H1 (cell line): ENCODE results near the gene DYNLRB1. TPM values are rescaled to one million over a fixed set of nuclear protein-coding genes. Genes with fewer than 3 reads are reported as not detected.

ENCODE experiments used
- CTCF ChIA-PET: fragments of 300-600 bp; sonication (Branson Sonifier 250); formaldehyde crosslinking; loops from one replicate; lab custom pipeline; 2021; ENCODE audit not compliant: partially characterized antibody; lab: Charles Lee
- POLR2A ChIA-PET: fragments of 300-600 bp; sonication (Branson Sonifier 250); formaldehyde crosslinking; loops from one replicate; lab custom pipeline; 2021; ENCODE audit warnings: inconsistent platforms; ENCODE audit not compliant: partially characterized antibody; lab: Charles Lee
- DNase-seq, 2 experiments: peaks; one replicate each; pipeline versions ENCODE4 v3.0.0 to v3.0.0-alpha.2; 2010 to 2022; ENCODE audit warnings: low spot score in 2 of 2, low read depth in 1 of 2, mixed read lengths in 1 of 2
- FAIRE-seq: peaks from 2 replicates; lab custom pipeline; 2011; peaks lifted over from hg19 to GRCh38; lab: Jason Lieb, UNC
- H2AFZ ChIP-seq: 2 replicates; pipeline ENCODE4 v1.8.1; 2012; ENCODE audit warnings: low read length, inconsistent platforms
- H2AK5ac ChIP-seq: 2 replicates; pipeline ENCODE4 v1.6.1; 2013; ENCODE audit warnings: low read depth, low read length
- H2BK120ac ChIP-seq: replicated peaks from 2 replicates; pipeline ENCODE3; 2013; ENCODE audit warnings: low read depth, low read length, inconsistent platforms
- H2BK12ac ChIP-seq: 2 replicates; pipeline ENCODE4 v1.6.1; 2013; ENCODE audit warnings: low read depth, low read length
- H2BK15ac ChIP-seq: 2 replicates; pipeline ENCODE4 v1.6.1; 2013; ENCODE audit warnings: low read length
- H2BK20ac ChIP-seq: 2 replicates; pipeline ENCODE4 v1.6.1; 2013; ENCODE audit warnings: low read length
- H2BK5ac ChIP-seq: 2 replicates; pipeline ENCODE4 v1.6.1; 2013; ENCODE audit warnings: low read depth, low read length
- H3K14ac ChIP-seq: 2 replicates; pipeline ENCODE4 v1.6.1; 2013; ENCODE audit warnings: inconsistent platforms; ENCODE audit not compliant: insufficient read length
- H3K18ac ChIP-seq: 2 replicates; pipeline ENCODE4 v1.6.1; 2013; ENCODE audit warnings: low read length; ENCODE audit errors: extremely low read depth
- H3K23ac ChIP-seq: 2 replicates; pipeline ENCODE4 v1.6.1; 2013; ENCODE audit warnings: inconsistent platforms; ENCODE audit not compliant: insufficient read length
- H3K23me2 ChIP-seq: 2 replicates; pipeline ENCODE4 v1.6.1; 2013; ENCODE audit warnings: low read depth, low read length
- H3K27ac ChIP-seq: 2 replicates; pipeline ENCODE4 v1.6.1; 2011; ENCODE audit warnings: low read depth, low read length, inconsistent platforms
- H3K27me3 ChIP-seq, 4 experiments: replicated peaks in 1 of 4; 1 replicate in 1 of 4; 2 replicates in 3 of 4; pipeline versions ENCODE4 v1.6.1 to v1.8.1; 2011 to 2013; ENCODE audit warnings: low read length in 3 of 4, mild to moderate bottlenecking in 3 of 4, inconsistent platforms in 2 of 4, mixed read lengths in 2 of 4, moderate library complexity in 1 of 4; ENCODE audit not compliant: control insufficient read depth in 3 of 4, insufficient read depth in 3 of 4; ENCODE audit errors: extremely low read depth in 1 of 4
- H3K36me3 ChIP-seq, 4 experiments: 2 replicates each; pipeline versions ENCODE4 v1.6.1 to v1.8.1; 2011 to 2013; ENCODE audit warnings: mild to moderate bottlenecking in 4 of 4, low read length in 3 of 4, moderate library complexity in 2 of 4, control low read depth in 1 of 4, inconsistent platforms in 1 of 4; ENCODE audit not compliant: insufficient read depth in 4 of 4, control insufficient read depth in 2 of 4
- H3K4ac ChIP-seq: replicated peaks from 2 replicates; pipeline ENCODE3; 2013; ENCODE audit warnings: low read length, low read depth, mixed read lengths, inconsistent platforms; ENCODE audit not compliant: insufficient read length
- H3K4me1 ChIP-seq, 4 experiments: replicated peaks in 1 of 4; 1 replicate in 1 of 4; 2 replicates in 3 of 4; pipeline versions ENCODE4 v1.6.1 to v1.8.1; 2011 to 2013; ENCODE audit warnings: low read length in 3 of 4, inconsistent platforms in 2 of 4, mixed read lengths in 1 of 4; ENCODE audit not compliant: insufficient read depth in 4 of 4, control insufficient read depth in 3 of 4
- H3K4me2 ChIP-seq, 2 experiments: 2 replicates each; pipeline versions ENCODE4 v1.6.1 to v1.8.1; 2011 to 2013; ENCODE audit warnings: low read depth in 2 of 2, low read length in 2 of 2, control low read depth in 1 of 2, inconsistent platforms in 1 of 2, mild to moderate bottlenecking in 1 of 2; ENCODE audit not compliant: insufficient read depth in 1 of 2
- H3K4me3 ChIP-seq, 4 experiments: fragments of 200-600, 300-600 bp in 1 of 4; sonication (generic), shearing (Covaris generic), sonication (Bioruptor Twin) in 1 of 4; 2 replicates each; pipeline versions ENCODE4 v1.5.1 to v1.8.1; 2011 to 2016; ENCODE audit warnings: low read length in 4 of 4, low read depth in 3 of 4, control low read depth in 2 of 4, inconsistent platforms in 2 of 4, mild to moderate bottlenecking in 2 of 4, mixed read lengths in 1 of 4, moderate library complexity in 1 of 4; ENCODE audit not compliant: insufficient read depth in 2 of 4; ENCODE audit errors: extremely low read depth in 1 of 4
- H3K56ac ChIP-seq: replicated peaks from 2 replicates; pipeline ENCODE3; 2013; ENCODE audit warnings: low read depth, mild to moderate bottlenecking, mixed read lengths, low read length, inconsistent platforms; ENCODE audit not compliant: insufficient read length
- H3K79me1 ChIP-seq: 2 replicates; pipeline ENCODE4 v1.6.1; 2013; ENCODE audit warnings: low read depth, low read length, control low read depth
- H3K79me2 ChIP-seq, 2 experiments: 2 replicates each; pipeline versions ENCODE4 v1.6.1 to v1.8.1; 2012 to 2013; ENCODE audit warnings: low read length in 2 of 2, mild to moderate bottlenecking in 2 of 2, inconsistent platforms in 1 of 2; ENCODE audit not compliant: insufficient read depth in 2 of 2, control insufficient read depth in 1 of 2
- H3K9ac ChIP-seq, 4 experiments: replicated peaks in 1 of 4; 1 replicate in 1 of 4; 2 replicates in 3 of 4; pipeline versions ENCODE4 v1.6.1 to v1.8.1; 2011 to 2013; ENCODE audit warnings: low read depth in 3 of 4, low read length in 3 of 4, control low read depth in 2 of 4, mild to moderate bottlenecking in 2 of 4, moderate library complexity in 2 of 4, inconsistent platforms in 1 of 4; ENCODE audit errors: extremely low read depth in 1 of 4
- H3K9me3 ChIP-seq, 2 experiments: 2 replicates each; pipeline versions ENCODE4 v1.6.1 to v1.8.1; 2012 to 2013; ENCODE audit warnings: mild to moderate bottlenecking in 2 of 2, moderate library complexity in 2 of 2, control low read depth in 1 of 2, inconsistent platforms in 1 of 2, low read depth in 1 of 2, low read length in 1 of 2, mixed read lengths in 1 of 2; ENCODE audit not compliant: insufficient read depth in 2 of 2
- H4K20me1 ChIP-seq, 2 experiments: replicated peaks in 1 of 2; 2 replicates each; pipeline versions ENCODE3 to v1.8.1; 2011 to 2013; ENCODE audit warnings: inconsistent platforms in 2 of 2, low read length in 2 of 2, mild to moderate bottlenecking in 1 of 2; ENCODE audit not compliant: insufficient read depth in 2 of 2, control insufficient read depth in 1 of 2
- H4K5ac ChIP-seq: 2 replicates; pipeline ENCODE4 v1.6.1; 2013; ENCODE audit warnings: low read length, low read depth, mixed read lengths, inconsistent platforms; ENCODE audit not compliant: insufficient read length
- H4K8ac ChIP-seq: 2 replicates; pipeline ENCODE4 v1.8.0; 2013; ENCODE audit warnings: mild to moderate bottlenecking, moderate library complexity, low read length, inconsistent platforms; ENCODE audit not compliant: insufficient read depth; ENCODE audit errors: extremely low read depth
- H4K91ac ChIP-seq: replicated peaks from 2 replicates; pipeline ENCODE3; 2013; ENCODE audit warnings: low read length, mixed read lengths, inconsistent platforms; ENCODE audit not compliant: insufficient read length
- ASH2L ChIP-seq: fragments of 200-600, 300-600 bp; sonication (generic); IDR thresholded peaks from one replicate; pipeline ENCODE4 v1.7.1; 2017; ENCODE audit warnings: low read length
- E2F6 ChIP-seq: IDR thresholded peaks from 2 replicates; pipeline ENCODE4 v1.6.1; 2012; ENCODE audit warnings: inconsistent platforms
- EP300 ChIP-seq, 2 experiments: IDR thresholded peaks; 1 replicate in 1 of 2; 2 replicates in 1 of 2; pipeline ENCODE4 v1.6.1; 2011 to 2012; ENCODE audit warnings: low read depth in 2 of 2, low read length in 2 of 2, mild to moderate bottlenecking in 2 of 2, borderline replicate concordance in 1 of 2, inconsistent platforms in 1 of 2, moderate library complexity in 1 of 2
- JUND ChIP-seq: IDR thresholded peaks from 2 replicates; pipeline ENCODE4 v1.6.1; 2011; ENCODE audit warnings: mild to moderate bottlenecking, improper control_type of control experiment, low read length
- MAX ChIP-seq: IDR thresholded peaks from 2 replicates; pipeline ENCODE4 v1.6.1; 2012; ENCODE audit warnings: inconsistent platforms
- RAD21 ChIP-seq, 2 experiments: IDR thresholded peaks in 1 of 2; conservative IDR thresholded peaks in 1 of 2; 2 replicates each; pipeline ENCODE4 v1.6.1; 2011; ENCODE audit warnings: low read depth in 2 of 2, low read length in 2 of 2, improper control_type of control experiment in 1 of 2, inconsistent platforms in 1 of 2, mild to moderate bottlenecking in 1 of 2, moderate library complexity in 1 of 2
- RXRA ChIP-seq: IDR thresholded peaks from 2 replicates; pipeline ENCODE4 v1.6.1; 2011; ENCODE audit warnings: low read depth, mild to moderate bottlenecking, low read length, moderate library complexity; ENCODE audit not compliant: insufficient read depth
- SP2 ChIP-seq: IDR thresholded peaks from 2 replicates; pipeline ENCODE4 v1.6.1; 2012; ENCODE audit warnings: mild to moderate bottlenecking, low read length, inconsistent platforms
- TCF12 ChIP-seq: IDR thresholded peaks from 2 replicates; pipeline ENCODE4 v1.6.1; 2011; ENCODE audit warnings: low read depth, mild to moderate bottlenecking, low read length
- ZNF274 ChIP-seq: IDR thresholded peaks from 2 replicates; pipeline ENCODE4 v1.7.0; 2012; ENCODE audit warnings: low read length, borderline replicate concordance; ENCODE audit errors: extremely low read depth
- WGBS, 2 experiments: shearing (Covaris generic) in 1 of 2; methylation state at CpG; one replicate each; pipeline versions ENCODE4 v1.1.6 to v1.1.7; 2013 to 2015; ENCODE audit warnings: low lambda C conversion rate in 2 of 2, mixed read lengths in 2 of 2, inconsistent platforms in 1 of 2, low coverage in 1 of 2, missing lambda C conversion rate in 1 of 2; ENCODE audit not compliant: insufficient replicate concordance in 2 of 2, insufficient coverage in 1 of 2, insufficient read length in 1 of 2; ENCODE audit errors: extremely low coverage in 1 of 2, missing lambda C conversion rate in 1 of 2; 5-methylcytosine and 5-hydroxymethylcytosine counted together
- polyA plus RNA-seq, 7 experiments: library from polyadenylated mRNA; depleted of rRNA in 3 of 7; stranded (reverse) in 5 of 7; unstranded in 2 of 7; fragments of >200 nt in 5 of 7; fragments of 200-250 nt in 2 of 7; gene quantifications; 1 replicate in 5 of 7; 2 replicates in 1 of 7; 4 replicates in 1 of 7; pipeline versions ENCODE4 v1.2.1 to v1.2.3, GENCODE V29; 2011 to 2013; ENCODE audit warnings: missing spikeins in 2 of 7, mixed read lengths in 2 of 7
- total RNA-seq: library from RNA; stranded (reverse); fragmentation: NEBNext Ultra II Directional; extraction: Animal tissue kit (Norgen Biotek cat#: 25700); gene quantifications from 2 replicates; pipeline ENCODE4 v1.2.1, GENCODE V29; 2021

DYNLRB1 gene
- total and polyA plus RNA-seq, 2 of the 8 experiments (the other 6 are each of a cell fraction or from before 2014, with no cell fraction given), result 109 to 214 TPM

GRCh38 chr20:34544109-34544796, 28.0 kb downstream of the DYNLRB1 start:
- no peak overlapping the region for H4K91ac ChIP-seq
- 28% methylated on average over 19 of the region's 19 CpGs; no CpG with 5 or more reads in 1 of the 2 experiments for WGBS, 2 experiments
- no peak overlapping the region for H4K5ac ChIP-seq
- ChIA-PET CTCF (interaction anchor here (0.8 to 3.8 kb wide), 15 partner anchors 11 to 354 kb away, joined by 3 to 18 read pairs (median 4); no protein-coding TSS in a partner anchor), POLR2A (interaction anchor here (0.6 to 1.5 kb wide), 7 partner anchors 7 to 296 kb away, joined by 3 to 5 read pairs (median 3); partner anchors contain the start of genes AHCY, DYNLRB1 and MAP1LC3A)
- peaks cover 2 to 10% (median 5%) of the 10 kb centered on the region in 4 experiments; a peak in 4 of 8 replicates for H3K36me3 ChIP-seq
- no peak overlapping the region for H2BK20ac ChIP-seq
- H3K4me3 ChIP-seq, result peak overlapping the region; percentile 23 to 55 (median 30); a peak in 7 of 8 replicates
- no peak overlapping the region for H2BK12ac ChIP-seq
- H3K4ac ChIP-seq, result no peak overlapping the region
- no peak overlapping the region for H2BK120ac ChIP-seq
- H2AFZ ChIP-seq, result peak overlapping the region; percentile 60; the same call in 1 of the 2 replicates
- H3K4me2 ChIP-seq, result peak overlapping the region; percentile 76 to 88
- peaks cover 0 to 9% (median 2%) of the 10 kb centered on the region in 4 experiments; a peak in 3 of 7 replicates for H3K4me1 ChIP-seq
- no peaks in the 10 kb centered on the region for H3K9me3 ChIP-seq
- no peak overlapping the region for H3K18ac ChIP-seq
- H3K27ac ChIP-seq, result no peak overlapping the region
- peaks cover 0 to 2% of the 10 kb centered on the region in 2 experiments for H4K20me1 ChIP-seq
- H3K23ac ChIP-seq, result no peak overlapping the region
- TF ChIP-seq EP300 (IDR thresholded peaks at IDR 0.05; ENCODE audit: borderline replicate concordance in 1 of 2, low read depth in 2 of 2, low read length in 2 of 2) (peak in 1 of 2 experiments; percentile 41; a peak in 1 of 3 replicates), RAD21 (IDR thresholded peaks at IDR 0.05 in 1 of 2, conservative IDR thresholded peaks at IDR 0.05 in 1 of 2; ENCODE audit: low read depth in 2 of 2, low read length in 2 of 2) (no peak; a peak in 1 of 4 replicates), E2F6 (0 out of 2 replicates have a peak, but pooled peaks have one; percentile 24), ASH2L (peak; percentile 26), RXRA (no peak), SP2 (no peak), MAX (peak; percentile 63), ZNF274 (no peak), TCF12 (no peak), JUND (0 out of 2 replicates have a peak, but pooled peaks have one; percentile 52)
- H3K56ac ChIP-seq, result no peak overlapping the region
- no peak for FAIRE-seq
- no peaks in the 10 kb centered on the region for H3K79me1 ChIP-seq
- no peak overlapping the region for H4K8ac ChIP-seq
- H3K27me3 ChIP-seq, result no peaks in the 10 kb centered on the region
- DNase-seq, result peak in 1 of 2 experiments; percentile 67
- no peak overlapping the region for H3K14ac ChIP-seq
- peaks cover 5% of the 10 kb centered on the region; the same call in 1 of the 2 replicates for H3K23me2 ChIP-seq
- H2AK5ac ChIP-seq, result no peak overlapping the region
- peak overlapping the region in 1 of 4 experiments; percentile 34; a peak in 1 of 7 replicates for H3K9ac ChIP-seq
- H3K79me2 ChIP-seq, result no peaks in the 10 kb centered on the region
- no peak overlapping the region for H2BK15ac ChIP-seq
- no peak overlapping the region for H2BK5ac ChIP-seq
